H9 (cell line): ENCODE data around the gene UCP2. TPM values are rescaled to one million over a fixed set of nuclear protein-coding genes. Genes with fewer than 3 reads are reported as not detected.

ENCODE experiments used
- DNase-seq: peaks from one replicate; pipeline ENCODE4 v3.0.0-alpha.2; 2017
- H2AFZ ChIP-seq: one replicate; pipeline ENCODE4 v1.6.1; 2013; ENCODE audit warnings: mild to moderate bottlenecking, low read length, control low read depth, moderate library complexity
- H2AK5ac ChIP-seq: 2 replicates; pipeline ENCODE4 v1.6.1; 2013; ENCODE audit warnings: low read length, control low read depth, mixed read lengths; ENCODE audit not compliant: insufficient read length
- H2BK120ac ChIP-seq: one replicate; pipeline ENCODE4 v1.6.1; 2013; ENCODE audit warnings: low read depth, mild to moderate bottlenecking, low read length, control low read depth, inconsistent platforms; ENCODE audit not compliant: poor library complexity, severe bottlenecking
- H2BK12ac ChIP-seq: 2 replicates; pipeline ENCODE4 v1.6.1; 2013; ENCODE audit warnings: low read length, control low read depth, mixed read lengths, low read depth; ENCODE audit not compliant: insufficient read length
- H2BK15ac ChIP-seq: 2 replicates; pipeline ENCODE4 v1.6.1; 2013; ENCODE audit warnings: low read depth, low read length, control low read depth
- H2BK20ac ChIP-seq: one replicate; pipeline ENCODE4 v1.6.1; 2013; ENCODE audit warnings: low read depth, mild to moderate bottlenecking, low read length, control low read depth, inconsistent platforms; ENCODE audit not compliant: poor library complexity, severe bottlenecking
- H2BK5ac ChIP-seq: 2 replicates; pipeline ENCODE4 v1.6.1; 2013; ENCODE audit warnings: low read length, control low read depth, mixed read lengths; ENCODE audit not compliant: insufficient read length
- H3K14ac ChIP-seq: 2 replicates; pipeline ENCODE4 v1.6.1; 2013; ENCODE audit warnings: low read length, control low read depth; ENCODE audit not compliant: insufficient read depth
- H3K18ac ChIP-seq: 2 replicates; pipeline ENCODE4 v1.6.1; 2013; ENCODE audit warnings: low read depth, mild to moderate bottlenecking, mixed read lengths, low read length, control low read depth; ENCODE audit not compliant: insufficient read length
- H3K23ac ChIP-seq: 2 replicates; pipeline ENCODE4 v1.6.1; 2013; ENCODE audit warnings: low read length, control low read depth, mixed read lengths, low read depth; ENCODE audit not compliant: insufficient read length
- H3K23me2 ChIP-seq: 2 replicates; pipeline ENCODE4 v1.6.1; 2013; ENCODE audit warnings: low read depth, mild to moderate bottlenecking, mixed read lengths, low read length, control low read depth; ENCODE audit not compliant: insufficient read length, poor library complexity, severe bottlenecking
- H3K27ac ChIP-seq: 2 replicates; pipeline ENCODE4 v1.5.1; 2013; ENCODE audit warnings: low read length, control low read depth, mixed read lengths, low read depth; ENCODE audit not compliant: insufficient read length
- H3K27me3 ChIP-seq: 2 replicates; pipeline ENCODE4 v1.6.1; 2013; ENCODE audit warnings: low read length, control low read depth, inconsistent platforms; ENCODE audit not compliant: insufficient read depth
- H3K4ac ChIP-seq: 2 replicates; pipeline ENCODE4 v1.6.1; 2013; ENCODE audit warnings: low read depth, mild to moderate bottlenecking, control low read depth, inconsistent platforms, low read length, moderate library complexity
- H3K4me1 ChIP-seq: 2 replicates; pipeline ENCODE4 v1.6.1; 2013; ENCODE audit warnings: low read length, control low read depth, inconsistent platforms; ENCODE audit not compliant: insufficient read depth
- H3K4me2 ChIP-seq: 2 replicates; pipeline ENCODE4 v1.6.1; 2013; ENCODE audit warnings: low read length, control low read depth, mixed read lengths; ENCODE audit not compliant: insufficient read length, insufficient read depth
- H3K56ac ChIP-seq: 2 replicates; pipeline ENCODE4 v1.6.1; 2013; ENCODE audit warnings: low read depth, mild to moderate bottlenecking, mixed read lengths, low read length, control low read depth; ENCODE audit not compliant: insufficient read length
- H3K79me1 ChIP-seq: 2 replicates; pipeline ENCODE4 v1.6.1; 2013; ENCODE audit warnings: low read depth, mild to moderate bottlenecking, moderate library complexity, low read length, control low read depth, inconsistent platforms; ENCODE audit not compliant: insufficient read depth, poor library complexity, severe bottlenecking
- H3K79me2 ChIP-seq: 2 replicates; pipeline ENCODE4 v1.6.1; 2013; ENCODE audit warnings: low read length, control low read depth, inconsistent platforms; ENCODE audit not compliant: insufficient read depth
- H3K9ac ChIP-seq: 2 replicates; pipeline ENCODE4 v1.6.1; 2013; ENCODE audit warnings: low read length, control low read depth, mixed read lengths; ENCODE audit not compliant: insufficient read length; ENCODE audit errors: extremely low read depth
- H3K9me3 ChIP-seq: one replicate; pipeline ENCODE4 v1.6.1; 2013; ENCODE audit warnings: low read depth, low read length, inconsistent platforms; ENCODE audit not compliant: control insufficient read depth
- H3T11ph ChIP-seq: one replicate; pipeline ENCODE4 v1.6.1; 2013; ENCODE audit warnings: mild to moderate bottlenecking, low read length, control low read depth, inconsistent platforms
- H4K20me1 ChIP-seq: one replicate; pipeline ENCODE4 v1.6.1; 2013; ENCODE audit not compliant: control insufficient read depth, insufficient read length, insufficient read depth
- H4K5ac ChIP-seq: 2 replicates; pipeline ENCODE4 v1.6.1; 2013; ENCODE audit warnings: low read depth, mild to moderate bottlenecking, mixed read lengths, low read length, control low read depth; ENCODE audit not compliant: insufficient read length
- H4K8ac ChIP-seq: replicated peaks from 2 replicates; pipeline ENCODE4 v1.6.1; 2013; ENCODE audit warnings: low read length, control low read depth, mixed read lengths, low read depth; ENCODE audit not compliant: insufficient read length
- H4K91ac ChIP-seq: 2 replicates; pipeline ENCODE4 v1.6.1; 2013; ENCODE audit warnings: low read depth, mild to moderate bottlenecking, moderate library complexity, mixed read lengths, low read length, control low read depth; ENCODE audit not compliant: insufficient read length
- H3K27ac Mint-ChIP-seq, 3 experiments: 2 replicates in 2 of 3; 3 replicates in 1 of 3; pipeline ENCODE4 v1.8.0; 2020 to 2021; ENCODE audit warnings: mixed read lengths in 3 of 3, mild to moderate bottlenecking in 1 of 3, moderate library complexity in 1 of 3
- H3K27me3 Mint-ChIP-seq: 2 replicates; pipeline ENCODE4 v1.8.0; 2021; ENCODE audit warnings: low read depth, mild to moderate bottlenecking, moderate library complexity, mixed read lengths
- H3K36me3 Mint-ChIP-seq, 3 experiments: 2 replicates in 2 of 3; 3 replicates in 1 of 3; pipeline ENCODE4 v1.8.0; 2020 to 2021; ENCODE audit warnings: low read depth in 3 of 3, mixed read lengths in 3 of 3; ENCODE audit not compliant: insufficient read depth in 1 of 3
- H3K4me1 Mint-ChIP-seq, 2 experiments: 2 replicates each; pipeline ENCODE4 v1.8.0; 2020; ENCODE audit warnings: mixed read lengths in 2 of 2
- H3K4me3 Mint-ChIP-seq, 2 experiments: 2 replicates in 1 of 2; 3 replicates in 1 of 2; pipeline ENCODE4 v1.8.0; 2020 to 2021; ENCODE audit warnings: mild to moderate bottlenecking in 2 of 2, mixed read lengths in 2 of 2, moderate library complexity in 1 of 2
- H3K9me3 Mint-ChIP-seq, 2 experiments: 2 replicates in 1 of 2; 3 replicates in 1 of 2; pipeline ENCODE4 v1.8.0; 2020; ENCODE audit warnings: mild to moderate bottlenecking in 2 of 2, mixed read lengths in 2 of 2, moderate library complexity in 1 of 2
- CTCF ChIP-seq: fragments of 200-600 bp; sonication (generic); conservative IDR thresholded peaks from 3 replicates; pipeline ENCODE4 v1.8.0; 2021; ENCODE audit warnings: antibody characterized with exemption, mild to moderate bottlenecking
- WGBS: extraction: QIAGEN DNeasy Blood & Tissue Kit; methylation state at CpG from one replicate; pipeline ENCODE4 v1.1.7; 2013; ENCODE audit warnings: missing lambda C conversion rate, low lambda C conversion rate, mixed read lengths; ENCODE audit not compliant: insufficient read length; ENCODE audit errors: extremely low coverage; 5-methylcytosine and 5-hydroxymethylcytosine counted together
- total RNA-seq: library from RNA; stranded (reverse); gene quantifications from 2 replicates; pipeline ENCODE4 v1.2.1, GENCODE V29; 2021

UCP2 gene
- total RNA-seq, 1 experiment from 2014 or later = 62.1 TPM

DNA sequence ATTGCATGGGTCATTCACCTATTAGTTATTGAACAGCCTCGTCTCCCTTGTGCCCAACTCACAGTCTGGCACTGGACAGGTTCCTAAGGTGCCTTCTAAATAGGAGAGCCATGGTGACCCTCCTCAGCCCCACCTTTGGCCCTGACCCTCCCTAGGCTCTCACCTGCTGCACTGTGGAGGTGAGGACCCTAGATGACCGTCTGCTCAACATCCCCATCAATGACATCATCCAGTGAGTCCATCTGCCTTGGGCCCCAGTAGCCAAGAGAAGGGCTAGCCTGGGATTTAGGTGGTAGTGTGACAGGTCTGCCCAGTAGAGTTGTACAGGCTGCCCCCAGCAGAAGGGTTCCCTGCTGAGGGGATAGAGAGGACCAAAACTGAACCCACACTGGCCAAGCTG, 13.6 kb downstream of the UCP2 start:
- no peak overlapping the region for H2BK15ac ChIP-seq
- WGBS = no CpG with 5 or more reads among the region's 2 CpGs
- no peak overlapping the region for H3T11ph ChIP-seq
- H2BK20ac ChIP-seq = no peak overlapping the region
- Mint-ChIP-seq H3K36me3 (peaks cover 1 to 5% (median 4%) of the 10 kb centered on the region in 3 experiments; a peak in 6 of 7 replicates), H3K27ac (no peak overlapping the region), H3K9me3 (no peaks in the 10 kb centered on the region), H3K4me3 (no peak overlapping the region), H3K4me1 (peaks cover 4 to 12% of the 10 kb centered on the region in 2 experiments), H3K27me3 (peaks cover 4% of the 10 kb centered on the region)
- DNase-seq = no peak
- H3K9ac ChIP-seq = no peak overlapping the region
- H3K14ac ChIP-seq = no peak overlapping the region
- H2AK5ac ChIP-seq = no peak overlapping the region
- no peak overlapping the region for H2BK120ac ChIP-seq
- no peaks in the 10 kb centered on the region for H3K27me3 ChIP-seq
- no peak overlapping the region for H4K91ac ChIP-seq
- H2AFZ ChIP-seq = no peak overlapping the region
- no peaks in the 10 kb centered on the region for H3K23me2 ChIP-seq
- H3K4me2 ChIP-seq = no peak overlapping the region
- no peak overlapping the region for H3K18ac ChIP-seq
- H3K23ac ChIP-seq = no peak overlapping the region
- no peaks in the 10 kb centered on the region for H3K4me1 ChIP-seq
- no peak overlapping the region for H2BK12ac ChIP-seq
- no peak overlapping the region for H3K4ac ChIP-seq
- no peaks in the 10 kb centered on the region for H3K79me1 ChIP-seq
- no peak overlapping the region for H2BK5ac ChIP-seq
- H3K27ac ChIP-seq = no peak overlapping the region
- TF ChIP-seq CTCF = no peak
- H3K56ac ChIP-seq = no peak overlapping the region
- H3K9me3 ChIP-seq = no peaks in the 10 kb centered on the region
- no peak overlapping the region for H4K5ac ChIP-seq
- H3K79me2 ChIP-seq = no peaks in the 10 kb centered on the region
- no peaks in the 10 kb centered on the region for H4K20me1 ChIP-seq
- no peak overlapping the region for H4K8ac ChIP-seq
